Activated CD4-positive, alpha-beta T cell treated with anti-CD3 and anti-CD28 coated beads for 48 hours (primary cell): Measurements from ENCODE around the gene SIRPA.

Experiments used
- DNase-seq: peaks from one replicate; pipeline ENCODE4 v3.0.0-alpha.2; 2020

Gene SIRPA

GRCh38 chr20:1934721-1935573 lies 39.7 kb downstream of the SIRPA start:
- no peak for DNase-seq

GRCh38 chr20:1935696-1936366 lies 40.6 kb downstream of the SIRPA start:
- no peak for DNase-seq

- DNase-seq = no peak
Observed at GRCh38 chr20:1937316-1937976, 42.2 kb downstream of the SIRPA start.

GRCh38 chr20:1938464-1939269 lies 43.5 kb downstream of the SIRPA start:
- DNase-seq = no peak

GRCh38 chr20:1939270-1939595 lies 44.0 kb downstream of the SIRPA start:
- no peak for DNase-seq

- DNase-seq = no peak
Observed at GRCh38 chr20:1940581-1940980, 45.4 kb downstream of the SIRPA start.

GRCh38 chr20:1941226-1941625 lies 46.0 kb downstream of the SIRPA start:
- no peak for DNase-seq

- no peak for DNase-seq
Observed at GRCh38 chr20:1942061-1942460, 46.9 kb downstream of the SIRPA start.

- no peak for DNase-seq
Observed at GRCh38 chr20:1942486-1943274, 47.5 kb downstream of the SIRPA start.

- no peak for DNase-seq
Observed at GRCh38 chr20:1943275-1944002, 48.2 kb downstream of the SIRPA start.

GRCh38 chr20:1944345-1945091 lies 49.3 kb downstream of the SIRPA start:
- DNase-seq = no peak

- no peak for DNase-seq
Observed at GRCh38 chr20:1945134-1945618, 50.0 kb downstream of the SIRPA start.

GRCh38 chr20:1945660-1946059 lies 50.5 kb downstream of the SIRPA start:
- DNase-seq = no peak

- DNase-seq = no peak
Observed at GRCh38 chr20:1946442-1946761, 51.2 kb downstream of the SIRPA start.

GRCh38 chr20:1946762-1947534 lies 51.7 kb downstream of the SIRPA start:
- DNase-seq = no peak

GRCh38 chr20:1947535-1947846 lies 52.3 kb downstream of the SIRPA start:
- DNase-seq = no peak

GRCh38 chr20:1949347-1950100 lies 54.3 kb downstream of the SIRPA start:
- no peak for DNase-seq

- DNase-seq = no peak
Observed at GRCh38 chr20:1950836-1951235, 55.6 kb downstream of the SIRPA start.

GRCh38 chr20:1951436-1952115 lies 56.4 kb downstream of the SIRPA start:
- DNase-seq = no peak
